HG03457 (cell line): Measurements from ENCODE around the gene SUPT5H.
"Not testable (repeated sequence)": the region's sequence is repeated elsewhere in the genome, so short reads cannot be mapped to it uniquely, and the experiment has no call there.

Experiments used
- ATAC-seq: cut with Tn5 transposase; IDR thresholded peaks from one replicate; pipeline ENCODE4 v1.9.1; 2021; ENCODE audit warnings: moderate number of reproducible peaks; ENCODE audit not compliant: unreplicated experiment

Gene SUPT5H

DNA sequence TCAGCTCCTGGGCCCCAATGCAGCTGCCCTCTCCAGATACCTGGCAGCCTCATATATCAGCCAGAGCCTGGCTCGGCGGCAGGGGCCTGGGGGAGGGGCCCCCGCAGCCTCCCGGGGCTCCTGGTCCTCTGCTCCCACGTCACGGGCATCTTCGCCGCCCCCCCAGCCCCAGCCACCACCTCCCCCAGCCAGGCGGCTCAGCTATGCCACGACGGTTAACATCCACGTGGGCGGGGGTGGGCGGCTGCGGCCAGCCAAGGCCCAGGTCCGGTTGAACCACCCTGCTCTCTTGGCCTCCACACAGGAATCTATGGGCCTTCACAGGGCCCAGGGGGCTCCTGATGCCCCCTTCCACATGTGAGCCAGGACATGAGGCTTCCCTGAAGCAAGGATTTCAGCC is 20.4 kb upstream of the SUPT5H start:
- no peak for ATAC-seq

DNA sequence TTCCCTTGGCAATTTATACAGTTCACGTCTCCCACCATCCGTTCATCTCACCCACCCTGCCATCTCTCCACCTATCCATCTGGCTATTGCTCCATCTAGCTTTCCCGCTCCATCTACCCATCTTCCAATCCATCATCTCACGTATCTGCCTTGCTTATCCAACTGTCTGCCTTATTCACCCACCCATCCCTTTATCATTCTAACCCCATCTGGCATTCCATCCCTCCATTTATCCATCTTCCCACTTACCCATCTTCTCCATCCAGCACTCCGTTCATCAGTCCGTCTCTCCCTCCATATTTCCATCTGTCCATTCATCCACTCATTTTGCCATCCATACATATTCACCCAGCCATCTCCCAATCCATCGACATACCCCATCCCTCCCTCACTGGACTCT is 19.6 kb upstream of the SUPT5H start:
- no peak for ATAC-seq

DNA sequence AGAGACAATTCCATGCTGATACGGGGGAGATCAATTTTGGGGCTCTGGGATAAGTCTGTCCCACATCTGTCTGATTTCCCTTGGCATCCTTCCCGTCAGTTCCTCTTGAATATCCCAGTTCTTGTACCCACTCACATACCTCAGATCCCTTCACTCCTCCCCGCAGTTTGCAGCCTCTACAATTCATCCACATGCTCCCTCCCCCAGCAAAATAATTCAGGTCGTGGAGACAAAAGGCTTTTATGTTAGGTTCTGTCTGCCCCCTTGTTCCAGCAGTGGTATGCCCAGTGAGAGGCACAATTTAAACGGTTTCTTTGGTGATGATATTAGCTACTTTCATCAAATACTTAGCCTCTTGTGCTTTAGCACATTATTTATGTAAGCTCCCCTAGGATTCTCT is 19.2 kb upstream of the SUPT5H start:
- no peak for ATAC-seq

DNA sequence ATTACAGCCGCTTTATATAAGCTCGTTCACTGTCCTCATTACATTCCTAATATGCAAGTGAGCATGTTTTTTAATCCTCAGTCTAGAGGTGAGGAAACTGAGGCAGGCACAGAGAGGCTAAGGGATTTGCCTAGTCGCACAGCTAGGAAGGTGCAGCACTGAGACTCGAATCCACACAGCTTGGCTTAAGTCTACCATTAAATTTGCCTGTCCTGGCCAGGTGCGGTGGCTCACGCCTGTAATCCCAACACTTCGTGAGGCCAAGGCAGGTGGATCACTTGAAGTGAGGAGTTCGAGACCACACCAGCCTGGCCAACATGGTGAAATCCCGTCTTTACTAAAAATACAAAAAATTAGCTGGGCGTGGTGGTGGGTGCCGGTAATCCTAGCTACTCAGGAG is 17.7 kb upstream of the SUPT5H start:
- no peak for ATAC-seq

DNA sequence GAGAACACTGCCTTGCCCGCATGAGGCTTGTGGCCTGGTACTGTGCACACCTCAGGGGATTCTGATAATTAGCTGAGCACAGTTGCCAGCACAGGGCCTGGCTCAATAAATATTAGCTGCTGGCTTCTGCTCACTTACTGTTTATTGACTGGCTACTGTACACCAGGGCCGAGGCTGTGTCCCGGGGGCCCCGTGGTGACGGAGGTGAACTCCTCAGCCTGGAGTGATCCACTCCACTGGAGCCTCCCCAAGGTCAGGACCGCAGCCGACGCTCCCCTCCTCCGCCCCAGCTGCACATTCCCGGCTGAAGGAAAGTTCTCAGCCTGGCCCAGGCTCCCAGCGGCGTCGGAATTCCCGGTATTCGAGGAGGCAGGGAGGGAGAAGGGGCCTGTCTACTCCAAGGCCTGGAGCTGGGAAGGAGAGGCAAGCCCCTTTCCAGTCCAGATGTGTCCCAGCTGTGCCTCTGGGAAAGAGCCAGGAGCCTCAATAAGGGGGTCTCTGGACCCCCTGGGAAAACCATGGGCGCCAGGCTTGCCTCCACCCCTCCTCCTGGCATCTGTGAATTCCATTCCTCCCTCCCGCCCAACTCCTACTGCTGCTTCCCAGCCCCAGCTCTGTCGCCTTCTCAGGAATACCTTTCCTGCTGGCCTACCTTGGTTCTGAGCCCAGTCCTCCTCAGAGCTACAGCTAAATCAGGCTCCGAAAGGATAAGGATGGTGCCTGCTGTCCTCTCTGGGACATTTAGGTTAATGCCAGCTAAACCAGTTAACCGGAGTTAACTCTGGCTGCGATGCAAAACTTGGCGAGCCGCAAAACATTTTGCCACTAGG is 16.9 kb upstream of the SUPT5H start:
- ATAC-seq = no peak

DNA sequence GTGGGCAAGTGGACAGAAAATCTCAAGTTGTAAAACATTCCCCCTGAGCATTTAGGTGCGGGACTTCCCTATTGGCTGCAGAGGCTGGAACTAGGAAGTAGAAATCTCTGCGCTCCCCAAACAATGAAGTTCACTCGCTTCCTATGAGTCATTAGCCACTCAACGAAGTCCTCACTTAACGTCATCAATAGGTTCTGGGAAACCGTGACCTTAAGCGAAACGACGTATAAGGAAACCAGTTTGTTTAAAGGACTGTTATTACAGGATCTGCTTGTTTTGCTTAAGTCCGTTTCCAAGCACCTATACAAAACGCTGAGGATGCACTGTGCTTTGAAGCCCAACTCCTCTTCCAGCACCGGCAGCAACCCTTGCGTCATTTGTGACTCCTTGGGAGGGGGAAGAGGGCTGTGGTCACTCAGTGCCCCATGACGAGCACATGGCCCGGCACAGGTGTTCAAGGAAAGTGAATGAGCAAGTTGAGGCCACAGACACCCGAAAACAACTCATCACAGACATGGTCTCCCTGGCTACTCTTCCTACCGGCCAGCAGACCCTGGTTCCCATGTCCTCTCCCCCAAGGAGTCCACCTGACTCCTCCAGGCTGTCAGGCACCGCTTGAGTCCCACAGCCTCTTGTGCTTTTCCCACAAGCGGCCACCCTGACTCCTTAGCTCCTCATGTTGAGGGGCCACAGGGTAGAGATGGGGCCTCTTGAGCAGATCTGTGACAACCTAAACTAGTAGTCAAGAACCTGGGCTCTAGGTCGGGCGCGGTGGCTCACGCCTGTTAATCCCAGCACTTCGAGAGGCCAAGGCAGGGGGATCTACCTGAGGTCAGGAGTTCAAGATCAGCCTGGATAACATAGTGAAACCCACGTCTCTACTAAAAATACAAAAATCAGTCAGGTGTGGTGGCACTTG is 14.4 kb upstream of the SUPT5H start:
- ATAC-seq = no peak

DNA sequence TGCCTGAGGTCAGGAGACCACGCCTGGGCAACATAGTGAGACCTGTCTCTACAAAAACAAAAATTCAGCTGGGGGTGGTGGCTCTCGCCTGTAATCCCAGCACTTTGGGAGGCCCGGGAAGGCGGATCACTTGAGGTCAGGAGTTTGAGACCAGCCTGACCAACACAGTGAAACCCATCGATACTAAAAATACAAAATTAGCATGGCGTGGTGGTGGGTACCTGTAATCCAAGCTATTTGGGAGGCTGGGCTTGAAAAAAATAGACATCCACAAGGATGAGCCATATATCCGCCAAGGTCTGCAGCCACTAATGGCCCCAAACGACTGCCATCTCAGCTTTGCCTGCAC is 12.7 kb upstream of the SUPT5H start:
- no peak for ATAC-seq

DNA sequence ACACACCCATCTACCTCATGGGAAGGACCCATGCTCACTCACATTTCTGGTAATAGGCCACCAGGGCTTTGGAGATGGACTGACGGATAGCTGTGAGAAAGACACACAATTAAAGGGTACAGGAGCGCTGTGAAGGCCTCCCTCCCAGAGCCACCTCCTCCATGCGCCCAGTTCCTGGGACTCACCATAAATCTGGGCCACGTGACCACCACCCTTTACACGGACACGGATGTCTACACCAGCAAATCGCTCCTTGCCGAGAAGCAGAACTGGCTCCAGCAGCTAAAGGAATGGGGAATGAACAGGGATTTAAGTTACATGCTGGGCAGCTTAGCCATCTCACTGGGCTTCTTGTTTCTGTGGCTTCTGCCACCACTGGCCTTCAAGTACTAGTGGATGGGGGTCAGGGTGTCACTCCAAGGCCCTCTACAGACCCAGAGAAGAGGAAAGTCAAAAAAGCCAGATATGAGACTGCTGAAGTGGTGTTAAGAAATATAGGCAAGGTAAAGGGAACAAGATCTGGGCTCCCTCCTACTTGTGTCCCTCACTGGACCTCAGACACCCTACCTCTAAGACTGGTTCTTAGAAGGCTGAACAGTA is 11.8 kb upstream of the SUPT5H start:
- ATAC-seq = no peak

DNA sequence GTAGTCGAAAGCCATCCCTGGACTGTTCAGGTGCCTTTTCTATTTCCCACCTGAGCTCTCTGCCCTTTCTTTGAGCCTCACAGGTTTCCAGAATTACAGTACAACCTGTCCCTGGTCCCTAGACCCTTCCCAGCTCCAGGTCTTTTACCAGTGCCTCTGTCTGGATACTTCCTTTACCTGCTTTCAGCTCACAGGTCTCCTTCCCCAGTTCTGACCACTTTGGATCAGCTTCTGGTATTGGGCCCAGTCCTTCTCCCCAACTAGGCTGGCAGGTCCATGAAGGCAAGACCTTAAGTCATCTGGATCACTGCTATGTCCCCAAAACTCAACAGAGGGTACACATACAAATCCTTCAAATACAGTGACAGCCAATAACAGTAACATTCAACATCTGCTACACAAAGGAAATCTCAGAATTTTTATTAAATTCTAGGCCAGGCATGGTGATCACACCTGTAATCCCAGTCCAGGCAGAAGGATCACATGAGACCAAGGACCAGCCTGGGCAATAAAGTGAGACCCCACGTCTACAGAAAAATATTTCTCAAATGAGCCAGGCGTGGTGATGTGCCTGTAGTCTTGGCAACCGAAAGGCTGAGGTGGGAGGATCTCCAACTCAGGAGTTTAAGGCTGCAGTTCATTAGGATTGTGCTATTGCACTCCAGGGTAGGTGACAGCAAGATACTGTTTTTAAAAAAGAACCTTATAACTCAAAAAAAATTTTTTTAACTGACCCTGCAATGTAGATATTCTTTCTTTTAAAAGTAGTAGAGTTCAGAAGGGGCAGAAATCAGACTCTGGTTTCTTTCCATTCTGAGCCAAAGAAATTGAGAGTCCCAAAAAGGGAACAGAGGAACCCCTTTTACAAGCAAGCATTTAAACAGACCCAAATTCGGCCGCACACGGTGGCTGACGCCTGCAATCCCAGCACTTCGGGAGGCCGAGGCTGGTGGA is 11.0 kb upstream of the SUPT5H start:
- ATAC-seq = no peak

DNA sequence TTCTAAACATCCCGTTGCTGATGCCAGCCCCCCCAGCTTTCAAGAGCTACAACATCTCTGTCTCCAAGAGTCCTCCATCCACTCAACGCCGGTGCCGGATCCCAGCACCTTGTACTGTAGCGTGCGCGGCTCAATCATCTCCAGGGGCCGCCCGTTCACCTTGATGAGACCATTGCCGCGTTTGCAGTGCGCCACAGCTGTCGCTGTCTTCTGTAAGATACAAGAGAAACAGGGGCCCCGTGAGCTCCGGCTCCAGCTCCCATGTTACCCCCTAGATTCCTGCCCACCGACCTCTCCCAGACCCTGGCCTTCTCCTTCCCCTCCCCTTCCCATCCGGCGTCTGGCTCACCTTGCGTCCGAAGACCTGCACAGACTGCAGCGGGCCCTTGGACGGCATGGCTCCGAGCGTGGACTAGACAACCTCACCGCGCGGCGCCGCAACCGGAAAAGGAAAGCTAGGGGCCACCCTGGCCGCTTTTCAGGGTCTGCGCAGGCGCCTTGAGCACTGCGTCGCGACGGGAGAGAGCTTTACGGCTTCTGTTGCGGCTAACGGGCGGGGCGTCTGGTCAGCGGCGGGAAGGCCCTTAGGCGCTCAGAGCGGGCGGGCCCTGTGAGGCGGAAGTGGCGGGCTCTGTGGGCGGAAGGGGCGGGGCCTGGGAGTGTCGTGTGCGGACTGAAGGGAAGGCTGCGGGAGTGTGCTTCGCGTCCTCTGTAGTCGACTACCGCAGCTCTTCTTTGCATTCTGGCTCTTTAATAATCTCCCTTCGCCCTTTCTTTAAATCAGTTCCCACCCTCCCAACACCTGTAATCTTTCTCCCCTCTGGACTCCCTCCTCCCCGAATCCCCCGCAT is 9.7 kb upstream of the SUPT5H start, which contains the start of gene RPS16:
RPS16 (minus strand) TSS at position 451 of the 851 bp plus-strand sequence; CDS start at position 397, 54 bp downstream.
- peak; percentile 49 for ATAC-seq

DNA sequence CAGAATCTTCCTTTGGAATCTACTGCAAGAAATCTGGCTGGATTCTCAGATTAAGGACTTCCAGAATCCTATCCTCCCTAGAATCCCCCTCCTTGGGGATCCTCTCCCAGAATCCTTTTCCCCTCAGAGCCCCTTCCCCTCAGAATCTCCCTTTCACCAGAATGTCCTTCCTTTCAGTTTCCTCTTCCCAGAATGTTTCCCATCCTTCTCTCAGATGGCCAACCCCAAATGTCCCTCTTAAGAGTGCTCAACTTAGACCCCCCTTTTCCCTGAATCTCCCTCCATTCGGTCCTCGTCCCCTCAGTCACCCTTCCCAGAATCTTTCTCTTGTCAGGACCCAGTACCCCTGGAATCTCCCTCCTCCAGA is 9.0 kb upstream of the SUPT5H start:
- ATAC-seq = no peak

DNA sequence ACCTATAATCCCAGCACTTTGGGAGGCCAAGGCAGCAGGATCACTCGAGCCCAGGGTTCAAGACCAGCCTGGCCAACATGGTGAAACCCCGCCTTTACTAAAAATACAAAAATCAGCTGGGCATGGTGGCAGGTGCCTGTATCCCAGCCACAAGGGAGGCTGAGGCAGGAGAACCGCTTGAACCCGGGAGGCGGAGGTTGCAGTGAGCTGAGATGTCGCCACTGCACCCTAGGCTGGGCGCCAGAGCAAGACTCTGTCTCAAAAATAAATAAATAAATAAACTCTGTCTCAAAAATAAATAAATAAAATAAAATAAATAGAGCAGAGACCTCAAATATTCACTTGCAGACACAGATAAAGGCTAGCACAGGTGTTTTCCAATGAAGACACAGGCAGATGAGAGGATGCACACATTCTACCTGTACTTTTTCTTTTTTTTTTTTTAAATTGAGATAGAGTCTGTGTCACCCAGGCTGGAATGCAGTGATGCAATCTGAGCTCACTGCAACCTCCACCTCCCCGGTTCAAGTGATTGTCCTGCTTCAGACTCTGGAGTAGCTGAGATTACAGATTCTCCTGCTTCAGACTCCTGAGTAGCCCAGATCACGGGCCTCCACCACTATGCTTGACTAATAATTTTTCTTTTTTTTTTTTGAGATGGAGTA is 7.0 kb upstream of the SUPT5H start:
- no peak for ATAC-seq

DNA sequence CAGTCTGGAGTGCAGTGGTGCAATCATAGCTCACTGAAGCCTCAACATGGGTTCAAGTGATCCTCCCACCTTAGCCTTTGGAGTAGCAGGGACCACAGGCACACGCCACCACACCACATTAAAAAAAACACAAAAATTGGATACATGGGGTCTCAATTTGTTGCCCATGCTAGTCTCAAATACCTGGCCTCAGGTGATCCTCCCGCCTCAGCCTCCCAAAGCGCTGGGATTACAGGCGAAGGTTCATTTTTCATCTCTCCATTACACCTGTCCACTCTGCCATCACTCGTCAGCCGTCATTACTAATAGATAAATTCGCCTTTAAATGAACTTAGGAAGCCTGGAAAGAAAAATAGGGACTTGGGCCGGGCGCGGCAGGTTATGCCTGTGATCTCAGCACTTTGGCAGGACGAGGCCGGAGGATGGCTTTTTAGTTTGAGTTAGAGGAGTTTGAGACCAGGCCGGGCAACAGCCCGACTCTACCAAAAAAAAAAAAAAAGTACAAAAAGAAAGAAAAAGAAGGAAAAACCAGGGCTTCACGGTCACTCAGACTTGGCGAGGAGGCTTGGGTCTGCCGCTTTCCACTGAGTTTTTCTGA is 685 bp upstream of the SUPT5H start:
- no peak for ATAC-seq

DNA sequence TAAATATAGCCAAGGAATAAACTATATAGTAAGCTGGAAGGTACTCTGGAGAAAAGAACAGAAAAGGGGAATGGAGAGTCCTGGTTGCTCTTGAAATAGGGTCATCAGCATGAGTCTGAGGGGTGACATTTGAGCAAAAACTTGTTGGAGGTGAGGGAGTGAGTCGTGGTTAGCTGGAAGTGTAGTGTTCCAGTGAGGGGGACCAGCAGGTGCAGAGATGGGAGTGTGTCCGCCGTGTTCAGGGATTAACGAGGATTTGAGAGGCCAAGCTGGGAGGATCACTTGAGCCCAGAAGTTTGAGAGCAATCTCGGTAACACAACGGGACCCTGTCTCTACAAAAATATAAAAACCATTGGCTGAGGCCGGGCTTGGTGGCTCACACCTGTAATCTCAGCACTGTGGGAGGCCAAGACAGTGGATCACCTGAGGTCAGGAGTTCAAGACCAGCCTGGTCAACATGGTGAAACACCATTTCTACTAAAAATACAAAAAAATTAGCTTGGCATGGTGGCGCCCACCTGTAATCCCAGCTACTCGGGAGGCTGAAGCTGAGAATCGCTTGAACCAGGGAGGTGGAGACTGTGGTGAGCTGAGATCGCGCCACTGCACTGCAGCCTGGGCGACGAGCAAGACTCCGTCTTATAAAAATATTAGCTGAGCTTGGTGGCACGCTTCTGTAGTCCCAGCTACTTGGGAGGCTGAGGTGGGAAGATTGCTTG is 1.1 kb downstream of the SUPT5H start:
- no peak for ATAC-seq

DNA sequence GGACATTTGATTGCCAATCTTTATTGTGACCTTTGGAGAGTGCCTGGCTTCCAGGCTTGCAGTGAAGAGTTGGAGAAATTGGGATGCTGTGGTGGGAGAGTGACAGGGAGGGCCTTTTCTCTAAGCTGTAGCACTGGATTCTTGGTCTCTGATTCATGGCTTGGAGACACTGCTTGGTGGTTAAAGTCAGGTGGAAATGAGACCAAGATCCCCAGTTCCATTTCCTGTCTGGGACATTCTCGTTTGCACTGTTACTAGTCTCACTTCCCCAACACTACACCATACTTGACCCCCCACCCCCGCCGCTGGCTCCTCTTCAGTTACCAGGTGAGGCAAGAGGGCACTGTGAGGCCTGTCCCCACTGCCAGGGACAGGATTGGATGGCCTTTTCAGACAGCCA is 2.9 kb downstream of the SUPT5H start:
- no peak for ATAC-seq

DNA sequence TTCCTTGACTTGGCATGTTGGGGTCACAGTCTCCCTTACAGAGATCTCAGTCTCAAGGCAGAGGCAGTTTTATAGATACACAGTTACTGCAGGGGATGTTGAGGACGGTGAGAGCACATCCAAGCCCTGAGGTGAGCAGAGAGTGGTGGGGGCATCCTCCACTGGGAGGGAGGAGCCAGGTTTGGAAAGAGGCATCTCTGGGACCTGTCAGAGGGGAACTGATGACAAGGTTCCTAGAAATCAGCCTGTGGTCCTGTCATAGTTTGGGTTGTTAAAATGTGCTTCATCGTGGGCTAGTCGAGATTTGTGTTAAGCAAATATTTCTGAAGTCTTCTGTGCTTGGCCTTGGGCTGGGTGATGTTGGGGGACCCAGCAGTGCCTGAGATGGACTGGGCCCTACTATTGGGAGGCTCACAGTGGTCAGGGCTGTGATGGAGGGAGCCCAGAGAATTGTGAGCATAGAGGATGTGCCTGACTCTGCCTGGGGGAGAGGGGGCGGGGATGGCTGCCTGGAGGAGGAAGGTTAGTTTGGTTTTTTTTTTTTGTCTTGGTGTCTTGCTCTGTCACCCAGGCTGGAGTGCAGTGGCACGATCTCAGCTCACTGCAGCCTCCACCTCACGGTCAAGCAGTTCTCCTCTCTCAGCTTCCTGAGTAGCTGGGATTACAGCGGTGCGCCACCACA is 3.9 kb downstream of the SUPT5H start:
- no peak for ATAC-seq

DNA sequence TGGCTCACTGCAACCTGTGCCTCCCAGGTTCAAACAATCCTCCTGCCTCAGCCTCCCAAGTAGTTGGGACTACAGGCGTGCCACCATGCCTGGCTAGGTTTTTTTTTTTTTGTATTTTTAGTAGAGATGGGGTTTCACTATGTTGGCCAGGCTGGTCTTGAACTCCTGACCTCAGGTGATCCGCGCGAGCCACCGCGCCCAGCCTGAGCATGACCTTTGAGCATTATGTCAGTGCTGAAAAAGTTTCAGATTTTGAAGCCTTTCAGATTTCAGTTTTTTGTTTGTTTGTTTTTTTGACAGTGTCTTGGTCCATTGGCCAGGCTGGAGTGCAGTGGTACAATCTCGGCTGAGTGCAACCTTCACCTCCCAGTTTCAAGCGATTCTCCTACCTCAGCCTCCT is 5.9 kb downstream of the SUPT5H start:
- not testable (repeated sequence) for ATAC-seq

DNA sequence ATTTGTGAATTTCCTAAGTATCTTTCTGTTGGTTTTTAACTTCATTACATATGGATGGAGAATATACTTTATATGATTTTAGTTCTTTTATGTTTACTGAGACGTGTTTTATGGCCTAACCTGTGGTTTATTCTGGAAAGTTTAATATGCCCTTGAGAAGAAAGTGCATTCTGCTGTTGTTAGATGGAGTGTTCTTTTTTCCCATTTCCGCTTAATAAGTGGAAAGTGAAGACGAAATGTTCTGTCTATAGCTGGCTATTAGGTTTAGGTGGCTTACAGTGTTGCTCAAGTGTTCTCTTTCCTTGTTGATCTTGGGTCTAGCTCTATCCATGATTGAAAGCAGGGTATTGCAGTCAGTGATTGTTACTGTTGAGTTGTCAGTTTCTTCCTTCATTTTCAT is 18.0 kb downstream of the SUPT5H start:
- no peak for ATAC-seq
